Measurements from ENCODE around the gene RCOR3.
"Not testable (repeated sequence)": the region's sequence is repeated elsewhere in the genome, so short reads cannot be mapped to it uniquely, and the experiment has no call there.

Gene RCOR3

DNA sequence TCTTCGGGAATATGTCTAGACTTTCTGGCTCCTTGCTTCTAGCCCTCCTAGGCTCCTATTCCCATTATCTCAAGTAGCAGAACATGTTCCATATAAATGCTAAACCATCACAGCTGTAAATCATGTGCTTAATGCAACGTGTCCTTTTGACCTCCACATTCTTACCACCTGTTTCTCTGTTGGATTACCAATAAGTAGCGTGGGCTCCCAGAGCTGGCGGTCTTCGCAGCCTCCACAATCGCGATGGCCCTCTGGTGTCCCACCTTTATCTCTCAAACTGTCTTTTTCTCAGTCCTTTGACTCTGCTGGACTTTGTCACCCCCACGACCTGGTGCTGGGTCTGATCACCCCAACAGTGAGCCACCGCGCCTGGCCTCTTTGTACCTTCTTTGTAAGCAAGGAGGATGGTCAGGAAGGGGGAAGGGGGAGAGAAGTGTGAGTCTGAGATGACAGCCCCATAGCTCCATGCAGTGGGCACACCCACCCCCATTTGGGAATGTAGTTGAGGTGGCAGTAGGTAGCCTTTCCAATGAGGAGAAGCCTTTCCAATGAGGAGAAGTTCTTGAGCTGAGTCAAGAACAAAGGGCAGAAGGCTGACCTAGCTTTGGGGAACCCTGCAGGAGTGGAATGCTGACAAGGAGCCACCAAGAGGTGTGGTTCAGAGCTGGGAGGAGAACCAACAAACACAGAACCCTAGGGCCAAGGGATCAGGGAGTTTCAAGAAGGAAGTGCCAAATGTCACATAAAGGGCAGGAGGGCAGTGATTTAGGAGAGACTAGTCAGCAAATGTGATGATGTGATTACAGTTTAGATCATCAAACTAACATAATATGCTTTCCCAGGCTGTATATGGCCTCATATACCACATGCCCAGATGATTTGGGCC lies 81.7 kb downstream of the RCOR3 start:
- DNase-seq (ENCODE audit: low read depth, low spot score): no peak

DNA sequence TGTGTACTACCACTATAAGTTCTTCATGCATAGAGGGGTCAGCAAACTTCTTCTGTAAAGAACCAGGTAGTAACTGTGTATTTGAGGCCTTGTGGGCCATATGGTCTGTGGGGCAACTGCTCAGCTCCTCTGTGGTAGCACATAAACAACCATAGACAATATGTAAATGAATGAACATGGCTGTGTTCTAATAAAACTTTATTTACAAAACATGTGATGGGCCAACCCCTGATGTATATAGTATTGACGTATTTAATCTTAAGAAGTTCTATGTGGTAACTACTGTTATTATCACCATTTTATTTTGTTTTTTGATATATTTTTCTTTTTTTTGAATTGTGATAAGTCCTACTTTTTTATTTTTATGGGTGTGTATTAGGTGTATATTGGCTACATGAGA lies 82.8 kb downstream of the RCOR3 start:
- no peak for DNase-seq (ENCODE audit: low read depth, low spot score)

DNA sequence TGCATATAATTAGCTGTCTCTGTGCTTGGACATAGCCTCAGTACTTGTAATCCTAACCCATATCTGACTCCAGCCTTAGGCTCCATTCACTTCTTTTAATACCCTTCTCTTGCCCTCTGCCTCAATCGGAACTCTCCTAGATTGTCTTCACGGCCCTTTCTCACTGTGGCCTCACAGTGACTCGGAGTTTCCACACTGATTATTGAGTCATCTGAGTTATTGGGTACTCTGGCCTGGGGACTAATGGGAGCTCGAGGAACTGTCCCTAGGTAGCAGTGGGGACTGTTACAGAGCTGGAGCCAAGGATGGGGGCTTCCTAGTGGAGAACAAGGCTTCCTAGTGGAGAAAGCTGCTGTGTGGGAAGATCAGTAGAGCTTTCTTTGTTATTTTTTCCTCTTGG lies 84.4 kb downstream of the RCOR3 start:
- no peak for DNase-seq (ENCODE audit: low read depth, low spot score)

DNA sequence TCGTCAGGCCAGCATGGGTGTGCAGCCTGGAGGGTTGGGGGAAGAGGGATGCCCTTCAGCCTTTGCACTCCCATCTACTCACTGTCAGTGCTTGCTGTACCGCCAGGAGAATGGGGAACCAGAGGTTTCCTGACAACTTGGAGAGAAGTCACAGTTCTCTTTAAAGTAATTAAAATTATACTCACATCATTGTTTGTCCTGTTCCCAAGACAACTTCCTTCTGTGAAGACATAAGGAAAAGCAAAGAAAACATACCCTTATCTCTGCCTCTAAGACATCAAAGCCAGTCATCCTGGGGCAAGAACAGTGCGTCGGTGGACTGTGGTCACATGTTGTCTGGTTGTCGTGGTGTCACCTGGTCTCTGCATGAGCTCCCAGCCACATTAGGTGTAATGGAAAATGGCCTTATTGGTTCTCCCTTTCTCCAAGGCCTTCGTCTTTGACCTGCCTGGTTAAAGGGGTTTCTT lies 85.0 kb downstream of the RCOR3 start:
- no peak for DNase-seq (ENCODE audit: low read depth, low spot score)

DNA sequence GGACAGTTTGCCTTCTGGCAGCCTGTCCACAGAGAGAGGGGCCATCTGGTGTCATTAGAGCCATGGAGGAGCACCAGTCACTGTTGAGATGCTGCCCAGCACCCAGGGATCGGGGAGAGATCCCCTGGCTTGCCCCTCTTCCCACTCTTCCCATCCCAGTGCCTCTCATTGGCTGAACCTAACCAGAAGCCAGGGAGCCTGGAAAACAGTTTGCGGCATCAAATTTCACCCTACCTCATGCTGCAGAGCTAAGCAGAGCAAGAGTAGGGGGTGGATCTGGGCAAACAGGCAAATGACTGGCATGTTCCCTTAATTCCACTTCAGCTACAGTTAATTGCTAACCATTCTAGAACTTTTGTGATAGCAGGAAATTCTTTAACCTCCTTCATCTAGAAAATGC lies 86.6 kb downstream of the RCOR3 start:
- DNase-seq (ENCODE audit: low read depth, low spot score): no peak

DNA sequence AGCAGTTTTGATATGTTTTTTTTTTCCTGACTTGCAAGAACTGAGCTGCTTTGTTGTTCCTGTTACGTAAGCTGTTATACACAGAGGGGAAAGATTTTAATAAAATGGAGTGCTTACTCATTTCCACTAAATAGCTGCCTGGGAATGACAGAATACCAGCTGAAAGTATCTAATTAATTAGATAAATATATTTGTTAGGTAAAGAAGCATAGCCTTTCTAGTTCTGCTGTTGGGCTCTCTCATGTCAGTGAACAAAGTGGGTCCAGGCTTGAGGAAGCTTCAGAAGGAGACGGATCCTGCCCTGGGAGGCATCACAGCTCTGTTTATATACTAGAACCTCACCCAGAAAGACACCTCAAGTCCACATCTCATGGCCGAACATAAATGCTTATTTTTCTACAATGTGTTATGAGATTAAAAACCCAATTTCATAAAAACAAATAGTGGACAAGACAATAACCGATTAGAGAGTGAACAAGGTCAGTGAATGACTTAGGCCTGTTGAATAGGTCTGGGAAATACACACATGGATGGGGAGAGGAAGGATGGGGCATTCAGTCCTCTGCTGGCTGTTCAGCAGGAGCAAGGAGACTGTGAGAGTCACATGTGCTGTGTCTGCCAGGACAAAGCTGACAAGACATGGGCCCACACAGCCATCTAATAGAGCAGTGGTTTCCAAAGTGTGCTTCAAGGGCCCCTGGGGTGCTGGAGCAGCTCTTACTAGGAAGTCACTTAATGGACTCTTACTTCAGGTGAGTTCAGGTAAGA lies 88.1 kb downstream of the RCOR3 start:
- DNase-seq (ENCODE audit: low read depth, low spot score): no peak

DNA sequence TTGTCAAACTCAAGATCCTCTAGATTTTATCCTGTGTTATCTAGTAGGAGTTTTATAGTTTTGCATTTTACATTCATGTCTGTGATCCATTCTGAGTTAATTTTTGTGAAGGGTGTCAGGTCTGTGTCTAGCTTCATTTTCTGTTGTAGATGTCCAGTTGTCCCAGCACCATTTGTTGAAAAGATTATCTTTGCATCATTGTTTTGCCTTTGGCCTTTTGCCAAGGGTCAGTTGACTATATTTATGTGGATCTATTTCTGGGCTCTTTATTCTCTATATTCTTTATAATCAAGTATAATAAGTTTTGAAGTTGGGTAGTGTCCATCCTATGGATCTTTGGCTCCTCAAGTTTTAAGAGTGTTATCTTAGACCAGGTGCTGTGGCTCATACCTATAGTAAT lies 89.4 kb downstream of the RCOR3 start:
- DNase-seq (ENCODE audit: low read depth, low spot score): no peak

DNA sequence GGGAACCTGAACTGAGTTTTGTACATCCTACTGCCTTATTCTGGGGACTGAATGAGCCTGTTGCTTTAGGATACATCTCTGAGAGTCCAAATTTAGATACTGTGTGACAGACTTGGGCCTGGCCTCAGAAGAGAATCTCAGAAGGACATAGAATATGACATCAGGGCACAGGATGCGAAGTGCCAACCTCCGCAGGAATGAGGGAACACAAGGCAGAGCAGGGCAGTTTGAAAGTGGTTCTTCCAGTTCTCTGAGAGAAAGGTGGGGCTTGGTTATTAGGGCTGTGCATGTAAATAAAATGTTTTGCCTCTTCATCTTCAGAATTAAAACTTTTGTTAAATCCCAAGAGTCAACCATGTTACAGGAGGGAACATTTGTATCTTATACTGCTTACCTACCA lies 90.6 kb downstream of the RCOR3 start:
- no peak for DNase-seq (ENCODE audit: low read depth, low spot score)

DNA sequence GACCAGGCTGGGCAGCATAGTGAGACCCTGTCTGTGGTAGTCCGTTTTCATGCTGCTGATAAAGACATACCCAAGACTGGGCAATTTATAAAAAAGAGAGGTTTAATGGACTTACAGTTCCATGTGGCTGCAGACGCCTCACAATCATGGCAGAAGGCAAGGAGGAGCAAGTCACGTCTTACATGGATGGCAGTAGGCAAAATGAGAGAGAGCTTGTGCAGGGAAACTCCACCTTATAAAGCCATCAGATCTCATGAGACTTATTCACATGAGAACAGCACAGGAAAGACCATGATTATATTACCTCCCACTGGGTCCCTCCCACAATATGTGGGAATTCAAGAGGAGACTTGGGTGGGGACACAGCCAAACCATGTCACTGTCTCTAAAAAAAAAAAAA lies 92.9 kb downstream of the RCOR3 start:
- not testable (repeated sequence) for DNase-seq (ENCODE audit: low read depth, low spot score)

DNA sequence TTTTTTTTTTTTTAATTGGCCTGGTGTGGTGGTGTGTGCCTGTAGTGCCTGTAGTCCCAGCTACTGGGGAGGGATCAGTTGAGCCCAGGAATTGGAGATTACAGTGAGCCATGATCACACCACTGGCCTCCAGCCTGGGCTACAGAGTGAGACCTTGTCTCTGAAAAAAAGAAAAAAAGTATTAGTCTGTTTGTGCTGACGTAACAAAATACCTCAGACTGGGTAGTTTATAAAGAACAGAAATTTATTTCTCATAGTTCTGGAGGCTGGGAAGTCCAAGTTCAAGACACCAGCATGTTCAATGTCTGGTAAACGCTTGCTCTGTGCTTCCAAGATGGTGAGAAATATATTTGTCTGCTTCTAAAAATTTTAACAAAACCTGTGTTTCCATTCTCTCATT lies 93.3 kb downstream of the RCOR3 start:
- no peak for DNase-seq (ENCODE audit: low read depth, low spot score)

DNA sequence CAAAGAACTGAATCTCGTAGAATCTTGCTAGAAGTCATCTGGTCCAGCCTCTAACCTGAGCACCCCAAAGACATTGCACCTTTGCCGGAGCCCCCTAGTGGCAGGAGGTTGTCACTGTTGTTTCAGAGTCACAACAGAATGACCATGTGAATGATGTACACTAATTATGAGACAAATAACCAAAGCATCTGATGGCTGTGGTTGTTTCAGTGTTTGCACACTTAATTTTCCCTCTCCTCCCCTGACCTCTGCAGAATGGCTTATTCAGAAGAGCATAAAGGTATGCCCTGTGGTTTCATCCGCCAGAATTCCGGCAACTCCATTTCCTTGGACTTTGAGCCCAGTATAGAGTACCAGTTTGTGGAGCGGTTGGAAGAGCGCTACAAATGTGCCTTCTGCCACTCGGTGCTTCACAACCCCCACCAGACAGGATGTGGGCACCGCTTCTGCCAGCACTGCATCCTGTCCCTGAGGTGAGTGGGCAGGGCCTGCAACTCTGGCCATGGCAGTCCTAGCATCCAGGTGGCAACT lies 93.9 kb downstream of the RCOR3 start:
- DNase-seq (ENCODE audit: low read depth, low spot score): no peak

DNA sequence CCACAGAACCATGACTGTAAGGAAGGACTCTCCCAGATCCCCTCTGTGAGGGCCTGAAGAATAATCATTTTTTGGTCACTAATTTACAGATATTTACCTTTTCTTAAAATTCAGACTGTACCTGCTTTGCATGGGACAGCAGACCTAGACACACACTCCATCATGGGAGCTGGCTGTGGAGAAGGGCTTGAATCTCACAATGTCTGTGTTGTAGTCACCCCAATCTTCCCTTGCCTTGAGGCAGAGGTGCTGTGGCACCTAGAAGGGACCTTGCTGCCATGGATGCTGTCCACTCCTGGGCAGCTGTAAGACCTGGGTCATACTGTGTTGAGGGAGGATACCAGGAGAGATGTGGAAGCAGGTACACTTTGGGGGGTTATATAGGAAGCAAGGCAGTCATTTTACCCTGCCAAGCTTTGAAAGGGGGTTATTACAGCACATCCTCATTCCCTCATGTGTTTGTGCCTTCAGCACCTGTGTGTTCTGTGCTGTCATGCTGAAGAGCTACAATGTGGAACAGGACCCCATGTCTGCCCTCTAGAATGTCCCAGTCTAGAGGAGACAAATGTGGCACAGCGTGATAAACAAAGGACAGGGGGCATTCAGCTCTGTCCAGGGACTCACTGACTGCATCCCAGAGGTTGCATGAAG lies 94.5 kb downstream of the RCOR3 start:
- DNase-seq (ENCODE audit: low read depth, low spot score): no peak

DNA sequence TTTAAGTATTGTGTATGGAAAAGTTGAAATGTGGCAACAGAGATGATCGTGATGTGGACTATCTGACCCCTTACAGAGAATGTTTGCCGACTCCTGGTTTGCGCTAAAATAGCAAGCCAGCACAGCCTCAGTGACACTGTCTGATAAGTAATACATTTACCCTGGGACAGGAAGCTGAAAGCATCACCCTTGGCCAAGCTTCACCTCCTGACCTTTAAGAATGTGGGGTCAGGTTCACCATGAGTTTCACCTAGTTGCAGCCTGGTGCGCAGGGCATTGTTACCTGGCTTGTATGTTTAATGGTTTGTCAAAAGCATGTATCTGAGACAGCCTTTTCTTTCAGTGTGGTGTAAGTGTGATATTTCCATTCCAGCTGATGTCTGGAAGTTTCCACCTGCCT lies 96.7 kb downstream of the RCOR3 start:
- DNase-seq (ENCODE audit: low read depth, low spot score): no peak

DNA sequence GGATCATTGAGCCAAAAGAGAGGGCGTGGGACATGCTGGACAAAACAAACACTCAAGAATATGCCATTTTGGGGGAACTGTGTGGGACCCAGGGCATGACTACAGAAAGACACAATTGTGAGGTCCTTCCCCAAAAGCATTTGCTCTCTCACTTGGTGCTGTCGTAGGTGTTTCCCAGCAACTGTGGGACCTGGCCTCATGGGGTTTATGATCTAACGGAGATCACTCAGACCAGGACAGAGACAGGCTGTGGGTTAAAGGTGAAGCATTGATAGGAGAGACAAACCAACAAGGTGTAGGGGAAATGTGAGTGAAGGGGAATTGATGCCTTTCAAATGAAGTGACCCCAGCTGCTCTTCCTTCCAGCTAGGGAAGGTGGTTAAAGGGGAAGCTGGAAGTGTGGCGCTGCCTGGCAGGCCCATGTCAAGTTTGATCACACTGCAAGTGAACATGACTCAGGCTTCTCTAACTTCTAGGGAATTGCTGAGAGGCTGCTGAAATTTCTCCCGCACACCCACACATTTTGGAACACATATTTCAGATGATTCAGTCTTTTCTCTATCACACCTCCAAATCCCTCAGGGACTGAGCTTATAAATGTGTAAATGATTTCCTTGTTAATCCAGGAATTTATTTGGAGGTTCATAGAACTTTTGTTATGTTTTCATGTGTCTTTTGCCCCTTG lies 97.7 kb downstream of the RCOR3 start:
- DNase-seq (ENCODE audit: low read depth, low spot score): no peak

DNA sequence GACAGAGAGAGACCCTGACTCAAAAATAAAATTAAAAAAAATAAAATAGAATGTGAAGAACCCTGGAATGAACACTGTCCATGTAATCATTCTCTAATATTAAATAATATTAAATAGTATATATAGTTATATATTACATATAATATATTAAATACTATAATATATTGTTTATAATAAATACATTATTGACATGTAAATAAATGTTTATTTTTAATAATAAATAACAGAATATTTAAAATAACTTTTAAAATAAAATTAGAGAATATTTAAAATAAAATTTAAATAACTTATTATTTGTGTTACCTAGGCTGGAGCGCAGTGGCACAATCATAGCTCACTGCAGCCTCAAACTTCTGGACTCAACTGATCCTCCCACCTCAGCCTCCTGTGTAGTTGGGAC lies 99.5 kb downstream of the RCOR3 start:
- DNase-seq (ENCODE audit: low read depth, low spot score): no peak

DNA sequence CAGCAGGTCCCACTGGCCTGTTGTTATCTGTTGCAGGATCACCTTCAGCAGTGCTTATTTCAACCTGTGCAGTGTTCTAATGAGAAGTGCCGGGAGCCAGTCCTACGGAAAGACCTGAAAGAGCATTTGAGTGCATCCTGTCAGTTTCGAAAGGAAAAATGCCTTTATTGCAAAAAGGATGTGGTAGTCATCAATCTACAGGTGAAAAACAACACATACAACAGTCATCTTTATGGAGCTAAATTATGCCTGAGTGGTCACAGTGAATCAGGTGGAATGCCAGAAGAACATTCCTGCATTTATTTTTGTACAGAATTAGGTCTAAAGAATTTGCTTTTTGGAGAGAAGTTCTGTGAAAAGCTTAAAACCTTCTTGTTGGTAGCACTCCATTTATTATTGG lies 100.7 kb downstream of the RCOR3 start:
- no peak for DNase-seq (ENCODE audit: low read depth, low spot score)

DNA sequence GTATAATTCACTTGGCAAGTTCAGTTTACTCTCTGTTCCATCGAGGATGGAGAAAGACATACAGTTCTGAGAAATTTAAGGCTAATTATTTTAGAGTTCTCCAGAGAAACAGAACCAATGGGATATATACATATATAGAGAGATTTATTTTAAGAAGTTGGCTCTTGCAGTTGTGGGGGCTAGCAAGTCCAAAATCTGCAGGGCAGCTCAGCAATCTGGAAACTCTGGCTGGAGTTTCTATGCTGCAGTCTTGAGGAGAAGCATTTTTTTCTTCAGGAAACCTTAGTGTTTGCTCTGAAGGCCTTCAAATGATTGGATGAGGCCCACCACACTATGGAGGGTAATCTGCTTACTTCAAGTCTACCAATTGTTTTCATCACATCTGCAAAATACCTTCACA lies 102.0 kb downstream of the RCOR3 start:
- no peak for DNase-seq (ENCODE audit: low read depth, low spot score)

Data from smooth muscle cell of the brain vasculature (primary cell).